IPS-18c (cell line): Measurements from ENCODE around the gene ST6GALNAC3.
"Not testable (repeated sequence)": the region's sequence is repeated elsewhere in the genome, so short reads cannot be mapped to it uniquely, and the experiment has no call there.

Source experiments
- H3K4me3 ChIP-seq: 2 replicates; pipeline ENCODE4 v1.7.0; 2013; ENCODE audit warnings: low read depth, mild to moderate bottlenecking, low read length, moderate library complexity; ENCODE audit not compliant: insufficient read depth
- H3K9me3 ChIP-seq: one replicate; pipeline ENCODE4 v1.6.1; 2013; ENCODE audit warnings: mild to moderate bottlenecking, low read length, moderate library complexity; ENCODE audit not compliant: control insufficient read depth, insufficient read depth

The ST6GALNAC3 gene

GRCh38 chr1:76640723-76641122 is 566.2 kb downstream of the ST6GALNAC3 start:
- H3K4me3 ChIP-seq = no peak overlapping the region
- H3K9me3 ChIP-seq = no peaks in the 10 kb centered on the region

GRCh38 chr1:76644139-76644538 is 569.6 kb downstream of the ST6GALNAC3 start:
- Histone ChIP-seq H3K9me3 (no peaks in the 10 kb centered on the region), H3K4me3 (no peak overlapping the region)

- not testable (repeated sequence) for H3K4me3 ChIP-seq, H3K9me3 ChIP-seq
These were observed 578.3 kb downstream of the ST6GALNAC3 start for GRCh38 chr1:76652860-76653259.

GRCh38 chr1:76657623-76658022 is 583.1 kb downstream of the ST6GALNAC3 start:
- H3K4me3 ChIP-seq = no peak overlapping the region
- H3K9me3 ChIP-seq = no peaks in the 10 kb centered on the region

- H3K4me3 ChIP-seq = no peak overlapping the region
- no peaks in the 10 kb centered on the region for H3K9me3 ChIP-seq
These were observed 584.8 kb downstream of the ST6GALNAC3 start for GRCh38 chr1:76659171-76659940.

- H3K9me3 ChIP-seq = no peaks in the 10 kb centered on the region
- no peak overlapping the region for H3K4me3 ChIP-seq
These were observed 587.0 kb downstream of the ST6GALNAC3 start for GRCh38 chr1:76661531-76661930.

GRCh38 chr1:76666499-76666898 is 592.0 kb downstream of the ST6GALNAC3 start:
- Histone ChIP-seq H3K4me3 (no peak overlapping the region), H3K9me3 (no peaks in the 10 kb centered on the region)

- H3K4me3 ChIP-seq = no peak overlapping the region
- no peaks in the 10 kb centered on the region for H3K9me3 ChIP-seq
These were observed 593.5 kb downstream of the ST6GALNAC3 start for GRCh38 chr1:76668046-76668445.

- Histone ChIP-seq H3K9me3 (peaks cover 2% of the 10 kb centered on the region), H3K4me3 (no peak overlapping the region)
These were observed 594.6 kb downstream of the ST6GALNAC3 start for GRCh38 chr1:76669131-76669530.

- peaks cover 2% of the 10 kb centered on the region for H3K9me3 ChIP-seq
- no peak overlapping the region for H3K4me3 ChIP-seq
These were observed 595.2 kb downstream of the ST6GALNAC3 start for GRCh38 chr1:76669624-76670315.

GRCh38 chr1:76674689-76675210 is 600.2 kb downstream of the ST6GALNAC3 start:
- Histone ChIP-seq H3K9me3 (peaks cover 2% of the 10 kb centered on the region), H3K4me3 (no peak overlapping the region)

GRCh38 chr1:76677416-76678405 is 603.2 kb downstream of the ST6GALNAC3 start:
- Histone ChIP-seq H3K9me3 (peaks cover 2% of the 10 kb centered on the region), H3K4me3 (no peak overlapping the region)

GRCh38 chr1:76679534-76680152 is 605.1 kb downstream of the ST6GALNAC3 start:
- H3K9me3 ChIP-seq = no peaks in the 10 kb centered on the region
- H3K4me3 ChIP-seq = no peak overlapping the region

- Histone ChIP-seq H3K9me3 (no peaks in the 10 kb centered on the region), H3K4me3 (no peak overlapping the region)
These were observed 606.1 kb downstream of the ST6GALNAC3 start for GRCh38 chr1:76680651-76681050.

- H3K4me3 ChIP-seq = no peak overlapping the region
- no peaks in the 10 kb centered on the region for H3K9me3 ChIP-seq
These were observed 607.6 kb downstream of the ST6GALNAC3 start for GRCh38 chr1:76682138-76682537.
